Panc1 (cell line): ENCODE measurements around the gene CLCNKA. TPM values are rescaled to one million over a fixed set of nuclear protein-coding genes. Genes with fewer than 3 reads are reported as not detected.

Source experiments
- ATAC-seq: fragments of 200-7000 bp; cut with Tn5 transposase; 2 replicates; pipeline ENCODE4 v1.9.1; 2020; ENCODE audit warnings: mild to moderate bottlenecking, moderate library complexity
- BruUV-seq: library from RNA; stranded (reverse); fragments of 400-500 nt; replicated peaks from 2 replicates; lab custom pipeline; 2021; lab: Mats Ljungman, UMichigan
- CTCF ChIA-PET: fragments of 300-600 bp; sonication (Branson Sonifier 250); formaldehyde crosslinking; loops from one replicate; lab custom pipeline; 2022; ENCODE audit warnings: antibody characterized with exemption; lab: Charles Lee
- POLR2A ChIA-PET: fragments of 300-600 bp; sonication (Branson Sonifier 250); formaldehyde crosslinking; loops from one replicate; lab custom pipeline; 2022; ENCODE audit warnings: antibody characterized with exemption; lab: Charles Lee
- DNase-seq: peaks from one replicate; pipeline ENCODE4 v3.0.0-alpha.2; 2010; ENCODE audit warnings: low read depth, low spot score
- H3K27ac ChIP-seq: 2 replicates; pipeline ENCODE4 v1.5.1; 2011; ENCODE audit warnings: mild to moderate bottlenecking, low read length, inconsistent platforms
- H3K27me3 ChIP-seq: fragments of 200-500 bp; sonication (Bioruptor generic); 2 replicates; pipeline ENCODE4 v1.6.0; 2014; ENCODE audit warnings: low read length, inconsistent platforms; ENCODE audit not compliant: control insufficient read depth, insufficient read depth
- H3K36me3 ChIP-seq: fragments of 200-500 bp; sonication (Bioruptor generic); 2 replicates; pipeline ENCODE4 v1.5.1; 2014; ENCODE audit warnings: inconsistent platforms, mild to moderate bottlenecking, low read length, moderate library complexity; ENCODE audit not compliant: control insufficient read depth, insufficient read depth
- H3K4me1 ChIP-seq: 2 replicates; pipeline ENCODE4 v1.5.1; 2011; ENCODE audit warnings: inconsistent platforms, mild to moderate bottlenecking, low read length, moderate library complexity; ENCODE audit not compliant: control insufficient read depth, insufficient read depth
- H3K4me3 ChIP-seq, 2 experiments: 2 replicates each; pipeline ENCODE4 v1.5.1; 2011 to 2012; ENCODE audit warnings: low read depth in 2 of 2, low read length in 2 of 2, mild to moderate bottlenecking in 2 of 2, inconsistent platforms in 1 of 2, moderate library complexity in 1 of 2
- H3K9me3 ChIP-seq: fragments of 200-500 bp; sonication (Bioruptor generic); 2 replicates; pipeline ENCODE4 v1.5.1; 2014; ENCODE audit warnings: low read depth, mild to moderate bottlenecking, inconsistent platforms, low read length, moderate library complexity; ENCODE audit not compliant: control insufficient read depth, insufficient read depth
- CTCF ChIP-seq: fragments of 450-650 bp; IDR thresholded peaks from 2 replicates; pipeline ENCODE4 v1.5.1; 2017; ENCODE audit warnings: mild to moderate bottlenecking
- POLR2AphosphoS5 ChIP-seq: IDR thresholded peaks from 2 replicates; pipeline ENCODE4 v1.6.1; 2012; ENCODE audit warnings: mild to moderate bottlenecking, low read depth, low read length, moderate library complexity
- REST ChIP-seq, 2 experiments: IDR thresholded peaks; 2 replicates each; pipeline ENCODE4 v1.6.1; 2011 to 2012; ENCODE audit warnings: low read depth in 2 of 2, control low read depth in 1 of 2, low read length in 1 of 2, mild to moderate bottlenecking in 1 of 2, moderate library complexity in 1 of 2; ENCODE audit not compliant: insufficient read depth in 1 of 2
- SIN3A ChIP-seq: IDR thresholded peaks from 2 replicates; pipeline ENCODE4 v1.6.1; 2012; ENCODE audit warnings: low read depth, mild to moderate bottlenecking, low read length, moderate library complexity, borderline replicate concordance; ENCODE audit not compliant: insufficient read depth
- TCF7L2 ChIP-seq: IDR thresholded peaks from 2 replicates; pipeline ENCODE4 v1.6.1; 2011; ENCODE audit warnings: mild to moderate bottlenecking, low read depth, low read length, inconsistent platforms
- in situ Hi-C: cut with HindIII; loops from 2 replicates; pipeline ENCODE4 v1.10.0; 2016; ENCODE audit warnings: low sequenced_read_pairs, low pct_unique_long_range_greater_than_20kb
- intact Hi-C: fragments of 100-400 bp; cut with micrococcal nuclease; formaldehyde crosslinking; loops from one replicate; pipeline ENCODE4 v1.10.0; 2022; ENCODE audit not compliant: unreplicated experiment
- total RNA-seq: library from RNA; stranded (reverse); gene quantifications from one replicate; pipeline ENCODE4 v1.2.1, GENCODE V29; 2021; ENCODE audit not compliant: unreplicated experiment

CLCNKA gene
- total RNA-seq, 1 experiment from 2014 or later, result 0.57 TPM

GRCh38 chr1:16013908-16014258 lies 8.0 kb upstream of the CLCNKA start:
- in situ Hi-C loops (no loop called here), intact Hi-C loops (no loop called here)
- no peaks in the 10 kb centered on the region for H3K36me3 ChIP-seq
- ATAC-seq, result no peak
- ChIA-PET CTCF (no interaction called here), POLR2A (no interaction called here)
- 0 out of 2 replicates have a peak overlapping the region, but pooled peaks have one; percentile 1 for H3K27ac ChIP-seq
- no peak for DNase-seq
- H3K4me3 ChIP-seq, result no peak overlapping the region
- H3K4me1 ChIP-seq, result peaks cover 34% of the 10 kb centered on the region
- no TSS peak for BruUV-seq
- no peak for TF ChIP-seq CTCF
- TF ChIP-seq REST (IDR thresholded peaks at IDR 0.05; ENCODE audit: insufficient read depth in 1 of 2, low read depth in 2 of 2, low read length in 1 of 2), result no peak
- TF ChIP-seq SIN3A, result no peak
- no peak for TF ChIP-seq TCF7L2
- TF ChIP-seq POLR2AphosphoS5, result no peak
- H3K9me3 ChIP-seq, result no peaks in the 10 kb centered on the region
- H3K27me3 ChIP-seq, result no peaks in the 10 kb centered on the region

DNA sequence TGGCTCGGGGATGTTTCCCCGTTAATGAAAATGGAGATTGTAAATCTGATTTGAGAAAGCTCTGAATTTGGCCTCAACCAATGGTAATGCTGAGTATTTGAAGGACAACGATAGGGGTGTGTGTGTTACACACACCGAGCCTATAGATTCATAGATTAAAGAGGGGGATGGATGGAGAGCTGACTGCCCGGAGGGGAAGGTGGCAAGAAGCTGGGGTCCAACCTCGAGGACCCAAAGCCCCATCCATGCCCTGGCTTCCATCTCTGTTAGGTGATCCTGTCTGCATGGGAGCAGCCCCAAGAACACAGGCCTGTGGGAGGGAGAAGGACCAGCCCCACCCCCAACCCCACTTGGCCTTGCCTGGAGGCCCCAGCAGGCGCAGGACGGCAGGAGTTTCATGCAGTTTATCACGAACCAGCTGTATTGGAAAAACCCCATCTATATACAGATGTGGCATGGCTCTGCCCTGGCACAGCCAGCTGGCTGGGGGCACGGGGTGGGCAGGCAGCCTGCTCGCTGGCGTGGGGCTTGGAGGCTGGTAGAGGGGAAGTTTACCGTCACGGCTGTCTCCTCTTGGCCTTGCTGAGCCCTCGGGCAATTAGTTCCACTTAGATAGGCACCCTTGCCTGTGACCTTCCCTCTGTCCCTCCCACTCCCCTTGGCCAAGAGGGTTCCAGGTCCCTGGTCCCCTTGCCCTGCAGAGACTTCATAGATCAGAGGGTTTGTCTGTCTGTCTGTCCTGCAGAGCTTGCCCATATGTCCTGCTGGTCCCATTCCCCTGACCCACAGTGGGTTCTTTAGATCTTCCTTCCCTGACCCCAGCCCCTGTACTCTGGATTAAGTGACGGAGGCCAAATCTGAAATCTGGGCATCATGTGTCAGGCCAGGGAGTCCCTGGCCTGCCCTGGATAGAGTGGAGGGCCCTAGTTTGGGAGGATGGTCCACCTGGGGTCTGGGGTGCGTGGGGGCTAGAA lies 7.0 kb upstream of the CLCNKA start:
- in situ Hi-C loops (no loop called here), intact Hi-C loops (no loop called here)
- CTCF ChIA-PET, result no interaction called here
- H3K36me3 ChIP-seq, result no peaks in the 10 kb centered on the region
- H3K9me3 ChIP-seq, result no peaks in the 10 kb centered on the region
- POLR2A ChIA-PET, result no interaction called here
- peak; percentile 22; the same call in 1 of the 2 replicates for ATAC-seq
- no peak overlapping the region for H3K4me3 ChIP-seq
- no TSS peak for BruUV-seq
- peaks cover 38% of the 10 kb centered on the region for H3K4me1 ChIP-seq
- DNase-seq, result no peak
- H3K27ac ChIP-seq, result peak overlapping the region; percentile 44; the same call in 1 of the 2 replicates
- H3K27me3 ChIP-seq, result no peaks in the 10 kb centered on the region
- no peak for TF ChIP-seq SIN3A
- TF ChIP-seq CTCF, result no peak
- TF ChIP-seq TCF7L2, result no peak
- no peak for TF ChIP-seq REST (IDR thresholded peaks at IDR 0.05; ENCODE audit: insufficient read depth in 1 of 2, low read depth in 2 of 2, low read length in 1 of 2)
- TF ChIP-seq POLR2AphosphoS5, result no peak
